Stimulated activated CD8-positive, alpha-beta memory T cell treated with anti-CD3 and anti-CD28 coated beads, Interleukin-12 subunit alpha, Interleukin-12 subunit beta, amount 100 ng/mL, for 4 hours (primary cell): ENCODE data around the gene PAQR8.

Experiments used
- DNase-seq: peaks from one replicate; pipeline ENCODE4 v3.0.0-alpha.2; 2020; ENCODE audit warnings: low read depth

PAQR8 gene

GRCh38 chr6:52351879-52352238 is 10.1 kb upstream of the PAQR8 start:
- no peak for DNase-seq

- DNase-seq, result no peak
These were observed 9.5 kb upstream of the PAQR8 start for GRCh38 chr6:52352239-52353018.

GRCh38 chr6:52356017-52356416 is 5.9 kb upstream of the PAQR8 start:
- no peak for DNase-seq

GRCh38 chr6:52359403-52359802 is 2.5 kb upstream of the PAQR8 start:
- no peak for DNase-seq

- DNase-seq, result no peak
These were observed 1.9 kb upstream of the PAQR8 start for GRCh38 chr6:52360028-52360427.

GRCh38 chr6:52360601-52361413 is 1.1 kb upstream of the PAQR8 start:
- DNase-seq, result no peak

- DNase-seq, result no peak
These were observed 472 bp upstream of the PAQR8 start for GRCh38 chr6:52361414-52361944.

GRCh38 chr6:52362443-52363227 is 684 bp downstream of the PAQR8 start:
- DNase-seq, result peak; percentile 17

- no peak for DNase-seq
These were observed 1.4 kb downstream of the PAQR8 start for GRCh38 chr6:52363228-52363867.

- DNase-seq, result no peak
These were observed 2.7 kb downstream of the PAQR8 start for GRCh38 chr6:52364480-52365166.

- no peak for DNase-seq
These were observed 3.4 kb downstream of the PAQR8 start for GRCh38 chr6:52365317-52365716.

GRCh38 chr6:52365866-52366540 is 4.1 kb downstream of the PAQR8 start:
- DNase-seq, result no peak

- no peak for DNase-seq
These were observed 6.1 kb downstream of the PAQR8 start for GRCh38 chr6:52368002-52368401.

GRCh38 chr6:52369234-52369633 is 7.3 kb downstream of the PAQR8 start:
- DNase-seq, result no peak

- no peak for DNase-seq
These were observed 9.8 kb downstream of the PAQR8 start for GRCh38 chr6:52371656-52372191.

GRCh38 chr6:52373151-52373690 is 11.3 kb downstream of the PAQR8 start:
- no peak for DNase-seq

GRCh38 chr6:52374247-52374646 is 12.3 kb downstream of the PAQR8 start:
- no peak for DNase-seq

- DNase-seq, result no peak
These were observed 14.0 kb downstream of the PAQR8 start for GRCh38 chr6:52375780-52376556.

GRCh38 chr6:52376763-52377162 is 14.8 kb downstream of the PAQR8 start:
- DNase-seq, result no peak
